ENCODE measurements around the gene EXOG.

The EXOG gene

GRCh38 chr3:38490281-38491030 lies 5.7 kb upstream of the EXOG start:
- intact Hi-C loops (cut with DNase I), result loop anchor here (10.0 kb wide), 1 partner anchor 164 kb away; no protein-coding TSS in a partner anchor

GRCh38 chr3:38491215-38491614 lies 4.9 kb upstream of the EXOG start:
- DNase-seq, result no peak
- intact Hi-C loops (cut with DNase I), result loop anchor here (10.0 kb wide), 1 partner anchor 164 kb away; no protein-coding TSS in a partner anchor

More at GRCh38 chr3:38490281-38491030, 5.7 kb upstream of the EXOG start:
- no peak for DNase-seq

- DNase-seq, result no peak
- intact Hi-C loops (cut with DNase I), result loop anchor here (10.0 kb wide), 1 partner anchor 162 kb away; no protein-coding TSS in a partner anchor
Observed at GRCh38 chr3:38493031-38493430, 3.1 kb upstream of the EXOG start.

- intact Hi-C loops (cut with DNase I), result loop anchor here (5.0 to 10.0 kb wide), 2 partner anchors 150 to 158 kb away; partner anchors contain the start of gene XYLB
- no peak for DNase-seq
Observed at GRCh38 chr3:38497031-38497430, 891 bp downstream of the EXOG start.

GRCh38 chr3:38500688-38501417 lies 4.7 kb downstream of the EXOG start:
- DNase-seq, result no peak
- intact Hi-C loops (cut with DNase I), result no loop called here

- intact Hi-C loops (cut with DNase I), result no loop called here
Observed at GRCh38 chr3:38507120-38507519, 11.0 kb downstream of the EXOG start.

GRCh38 chr3:38509732-38510131 lies 13.6 kb downstream of the EXOG start:
- intact Hi-C loops (cut with DNase I), result no loop called here
- no peak for DNase-seq

More at GRCh38 chr3:38507120-38507519, 11.0 kb downstream of the EXOG start:
- no peak for DNase-seq

- DNase-seq, result no peak
- intact Hi-C loops (cut with DNase I), result no loop called here
Observed at GRCh38 chr3:38510631-38511030, 14.5 kb downstream of the EXOG start.

- intact Hi-C loops (cut with DNase I), result no loop called here
- no peak for DNase-seq
Observed at GRCh38 chr3:38511546-38511945, 15.4 kb downstream of the EXOG start.

GRCh38 chr3:38515367-38515766 lies 19.2 kb downstream of the EXOG start:
- DNase-seq, result no peak
- intact Hi-C loops (cut with DNase I), result no loop called here

GRCh38 chr3:38516669-38517068 lies 20.5 kb downstream of the EXOG start:
- intact Hi-C loops (cut with DNase I), result no loop called here
- no peak for DNase-seq

GRCh38 chr3:38519000-38519399 lies 22.9 kb downstream of the EXOG start:
- no peak for DNase-seq
- intact Hi-C loops (cut with DNase I), result no loop called here

- DNase-seq, result no peak
- intact Hi-C loops (cut with DNase I), result loop anchor here (5.0 kb wide), 1 partner anchor 133 kb away; no protein-coding TSS in a partner anchor
Observed at GRCh38 chr3:38519651-38520050, 23.5 kb downstream of the EXOG start.

GRCh38 chr3:38521391-38521987 lies 25.3 kb downstream of the EXOG start:
- intact Hi-C loops (cut with DNase I), result loop anchor here (5.0 kb wide), 1 partner anchor 131 kb away; no protein-coding TSS in a partner anchor
- DNase-seq, result peak in 40 of 42 donors; percentile 33 to 89 (median 73)

- intact Hi-C loops (cut with DNase I), result loop anchor here (5.0 kb wide), 1 partner anchor 130 kb away; no protein-coding TSS in a partner anchor
Observed at GRCh38 chr3:38522002-38522401, 25.9 kb downstream of the EXOG start.

GRCh38 chr3:38524141-38524739 lies 28.1 kb downstream of the EXOG start:
- intact Hi-C loops (cut with DNase I), result loop anchor here (5.0 kb wide), 1 partner anchor 128 kb away; no protein-coding TSS in a partner anchor
- no peak for DNase-seq

More at GRCh38 chr3:38522002-38522401, 25.9 kb downstream of the EXOG start:
- DNase-seq, result no peak

- DNase-seq, result no peak
- intact Hi-C loops (cut with DNase I), result no loop called here
Observed at GRCh38 chr3:38526792-38527191, 30.7 kb downstream of the EXOG start.

- intact Hi-C loops (cut with DNase I), result no loop called here
Observed at GRCh38 chr3:38528457-38528856, 32.3 kb downstream of the EXOG start.

GRCh38 chr3:38532529-38532928 lies 36.4 kb downstream of the EXOG start:
- DNase-seq, result no peak
- intact Hi-C loops (cut with DNase I), result no loop called here

More at GRCh38 chr3:38528457-38528856, 32.3 kb downstream of the EXOG start:
- no peak for DNase-seq
